Measurements from ENCODE around the gene CPVL.

Gene CPVL

GRCh38 chr7:28958980-28959347, 187.4 kb downstream of the CPVL start:
- no peak for DNase-seq
- Mint-ChIP-seq H3K36me3 (ENCODE audit: insufficient read depth) (no peaks in the 10 kb centered on the region), H3K27me3 (peaks cover 60 to 79% of the 10 kb centered on the region in 2 donors), H3K4me1 (ENCODE audit: low read depth in 2 of 2) (peaks cover 9% of the 10 kb centered on the region in 2 donors), H3K27ac (no peak overlapping the region), H3K9me3 (no peaks in the 10 kb centered on the region), H3K4me3 (peak overlapping the region; percentile 36 to 45)
- ATAC-seq (replicated peaks) = no peak

- ATAC-seq (replicated peaks) (no peak), DNase-seq (no peak)
- no peaks in the 10 kb centered on the region for H3K9me3 Mint-ChIP-seq
- H3K36me3 Mint-ChIP-seq (ENCODE audit: insufficient read depth) = no peaks in the 10 kb centered on the region
- no peak within 1 kb of the TSS for H3K27ac Mint-ChIP-seq
- H3K4me1 Mint-ChIP-seq (ENCODE audit: low read depth in 2 of 2) = peaks cover 9% of the 10 kb centered on the region in 2 donors
- H3K27me3 Mint-ChIP-seq = peaks cover 65 to 83% of the 10 kb centered on the region in 2 donors
- peak within 1 kb of the TSS; percentile 62 to 67 for H3K4me3 Mint-ChIP-seq
Measured at GRCh38 chr7:28958235-28958979, 187.9 kb downstream of the CPVL start, which contains the start of gene TRIL. Gene TRIL (minus strand): TSS chr7:28958330. CDS start chr7:28958046, 284 bp downstream.

- DNase-seq (no peak), ATAC-seq (replicated peaks) (no peak)
- no peaks in the 10 kb centered on the region for H3K9me3 Mint-ChIP-seq
- H3K27me3 Mint-ChIP-seq = peaks cover 71 to 89% of the 10 kb centered on the region in 2 donors
- H3K4me1 Mint-ChIP-seq (ENCODE audit: low read depth in 2 of 2) = peaks cover 9% of the 10 kb centered on the region in 2 donors
- H3K27ac Mint-ChIP-seq = no peak overlapping the region
- no peaks in the 10 kb centered on the region for H3K36me3 Mint-ChIP-seq (ENCODE audit: insufficient read depth)
- peak overlapping the region; percentile 62 to 67 for H3K4me3 Mint-ChIP-seq
Measured at GRCh38 chr7:28957751-28958234, 188.5 kb downstream of the CPVL start.

- no peak for ATAC-seq (replicated peaks)
- Mint-ChIP-seq H3K27ac (no peak overlapping the region), H3K36me3 (ENCODE audit: insufficient read depth) (no peaks in the 10 kb centered on the region), H3K4me1 (ENCODE audit: low read depth in 2 of 2) (peaks cover 9% of the 10 kb centered on the region in 2 donors), H3K27me3 (peaks cover 75 to 92% of the 10 kb centered on the region in 2 donors), H3K9me3 (no peaks in the 10 kb centered on the region), H3K4me3 (peak overlapping the region; percentile 62 to 67)
- no peak for DNase-seq
Measured at GRCh38 chr7:28957064-28957750, 189.1 kb downstream of the CPVL start.

GRCh38 chr7:28956608-28957063, 189.7 kb downstream of the CPVL start:
- Mint-ChIP-seq H3K4me3 (peak overlapping the region in 1 of 2 donors; percentile 67), H3K27me3 (peaks cover 73 to 92% of the 10 kb centered on the region in 2 donors), H3K36me3 (ENCODE audit: insufficient read depth) (no peaks in the 10 kb centered on the region), H3K9me3 (no peaks in the 10 kb centered on the region), H3K27ac (no peak overlapping the region), H3K4me1 (ENCODE audit: low read depth in 2 of 2) (peaks cover 9% of the 10 kb centered on the region in 2 donors)
- ATAC-seq (replicated peaks) = peak; percentile 24
- DNase-seq = no peak

- H3K4me3 Mint-ChIP-seq = peak overlapping the region; percentile 15 to 51
- no peaks in the 10 kb centered on the region for H3K36me3 Mint-ChIP-seq (ENCODE audit: insufficient read depth)
- H3K27ac Mint-ChIP-seq = no peak overlapping the region
- peaks cover 75 to 92% of the 10 kb centered on the region in 2 donors for H3K27me3 Mint-ChIP-seq
- ATAC-seq (replicated peaks) (peak; percentile 42), DNase-seq (no peak)
- H3K4me1 Mint-ChIP-seq (ENCODE audit: low read depth in 2 of 2) = peaks cover 9% of the 10 kb centered on the region in 2 donors
- no peaks in the 10 kb centered on the region for H3K9me3 Mint-ChIP-seq
Measured at GRCh38 chr7:28955718-28956607, 190.4 kb downstream of the CPVL start.

- ATAC-seq (replicated peaks) (no peak), DNase-seq (no peak)
- H3K9me3 Mint-ChIP-seq = no peaks in the 10 kb centered on the region
- peaks cover 73 to 92% of the 10 kb centered on the region in 2 donors for H3K27me3 Mint-ChIP-seq
- peak overlapping the region; percentile 15 to 51 for H3K4me3 Mint-ChIP-seq
- H3K36me3 Mint-ChIP-seq (ENCODE audit: insufficient read depth) = no peaks in the 10 kb centered on the region
- H3K4me1 Mint-ChIP-seq (ENCODE audit: low read depth in 2 of 2) = peaks cover 9% of the 10 kb centered on the region in 2 donors
- no peak overlapping the region for H3K27ac Mint-ChIP-seq
Measured at GRCh38 chr7:28955356-28955717, 191.0 kb downstream of the CPVL start.

- Mint-ChIP-seq H3K27me3 (peaks cover 72 to 92% of the 10 kb centered on the region in 2 donors), H3K36me3 (ENCODE audit: insufficient read depth) (no peaks in the 10 kb centered on the region), H3K4me3 (no peak overlapping the region), H3K27ac (no peak overlapping the region), H3K4me1 (ENCODE audit: low read depth in 2 of 2) (peaks cover 9% of the 10 kb centered on the region in 2 donors), H3K9me3 (no peaks in the 10 kb centered on the region)
- DNase-seq = no peak
- no peak for ATAC-seq (replicated peaks)
Measured at GRCh38 chr7:28954946-28955345, 191.4 kb downstream of the CPVL start.

GRCh38 chr7:28954471-28954870, 191.9 kb downstream of the CPVL start:
- Mint-ChIP-seq H3K4me3 (no peak overlapping the region), H3K27me3 (peaks cover 68 to 92% of the 10 kb centered on the region in 2 donors)

GRCh38 chr7:28953633-28954032, 192.7 kb downstream of the CPVL start:
- Mint-ChIP-seq H3K4me1 (ENCODE audit: low read depth in 2 of 2) (peaks cover 9% of the 10 kb centered on the region in 2 donors), H3K9me3 (no peaks in the 10 kb centered on the region), H3K27me3 (peaks cover 60 to 86% of the 10 kb centered on the region in 2 donors), H3K4me3 (no peak overlapping the region), H3K36me3 (ENCODE audit: insufficient read depth) (no peaks in the 10 kb centered on the region), H3K27ac (no peak overlapping the region)
- DNase-seq (no peak), ATAC-seq (replicated peaks) (no peak)

More at GRCh38 chr7:28954471-28954870, 191.9 kb downstream of the CPVL start:
- ATAC-seq (replicated peaks) = no peak
- Mint-ChIP-seq H3K36me3 (ENCODE audit: insufficient read depth) (no peaks in the 10 kb centered on the region), H3K4me1 (ENCODE audit: low read depth in 2 of 2) (peaks cover 9% of the 10 kb centered on the region in 2 donors), H3K9me3 (no peaks in the 10 kb centered on the region), H3K27ac (no peak overlapping the region)
- no peak for DNase-seq

Measured in effector memory CD8-positive, alpha-beta T cell (primary cell).